DOHH2 (cell line): ENCODE data around the gene RAB4B.

ENCODE experiments used
- H3F3A ChIP-seq: fragments of 200-600 bp; sonication (generic), shearing (Covaris generic); 2 replicates; pipeline ENCODE4 v1.6.0; 2016; ENCODE audit warnings: antibody characterized with exemption, mild to moderate bottlenecking; ENCODE audit not compliant: control insufficient read depth, insufficient read depth
- H3K27ac ChIP-seq: fragments of 200-600 bp; sonication (generic); 2 replicates; pipeline ENCODE4 v1.5.1; 2014; ENCODE audit warnings: low read depth, mild to moderate bottlenecking, low read length, moderate library complexity
- H3K27me3 ChIP-seq: fragments of 200-600 bp; sonication (generic); 2 replicates; pipeline ENCODE4 v1.6.1; 2014; ENCODE audit warnings: mild to moderate bottlenecking, low read length, mixed read lengths; ENCODE audit not compliant: control insufficient read depth
- H3K36me3 ChIP-seq: fragments of 200-600 bp; sonication (generic); 2 replicates; pipeline ENCODE4 v1.6.1; 2014; ENCODE audit warnings: mild to moderate bottlenecking, low read length, moderate library complexity, mixed read lengths; ENCODE audit not compliant: control insufficient read depth
- H3K4me1 ChIP-seq: fragments of 200-600 bp; sonication (generic); 2 replicates; pipeline ENCODE4 v1.6.1; 2014; ENCODE audit warnings: mild to moderate bottlenecking, low read length, mixed read lengths; ENCODE audit not compliant: control insufficient read depth
- H3K4me2 ChIP-seq: fragments of 200-600 bp; sonication (generic); 2 replicates; pipeline ENCODE4 v1.6.0; 2014; ENCODE audit warnings: mild to moderate bottlenecking, low read length, moderate library complexity
- H3K4me3 ChIP-seq: fragments of 200-600 bp; sonication (generic); 2 replicates; pipeline ENCODE4 v1.5.1; 2014; ENCODE audit warnings: mild to moderate bottlenecking, low read length, mixed read lengths
- H3K79me2 ChIP-seq: fragments of 200-600 bp; sonication (generic); 2 replicates; pipeline ENCODE4 v1.6.1; 2014; ENCODE audit warnings: mild to moderate bottlenecking, low read length, mixed read lengths; ENCODE audit not compliant: control insufficient read depth
- H3K9me2 ChIP-seq: fragments of 200-600 bp; sonication (generic); replicated peaks from 2 replicates; pipeline ENCODE4 v1.6.1; 2014; ENCODE audit warnings: mild to moderate bottlenecking, low read length, mixed read lengths; ENCODE audit not compliant: control insufficient read depth
- H3K9me3 ChIP-seq: fragments of 200-600 bp; sonication (generic); 2 replicates; pipeline ENCODE4 v1.6.1; 2014; ENCODE audit warnings: antibody characterized with exemption, low read length, mixed read lengths; ENCODE audit not compliant: control insufficient read depth, insufficient read depth
- H4K20me1 ChIP-seq: fragments of 200-600 bp; sonication (generic); 2 replicates; pipeline ENCODE4 v1.6.0; 2014; ENCODE audit warnings: low read depth, mild to moderate bottlenecking, antibody characterized with exemption, low read length, moderate library complexity; ENCODE audit not compliant: control insufficient read depth, insufficient read depth
- CTCF ChIP-seq: fragments of 200-600 bp; sonication (generic); IDR thresholded peaks from one replicate; pipeline ENCODE4 v1.5.1; 2014; ENCODE audit warnings: antibody characterized with exemption, mild to moderate bottlenecking, low read depth, low read length; ENCODE audit not compliant: poor library complexity, severe bottlenecking
- EZH2phosphoT487 ChIP-seq: fragments of 200-600 bp; sonication (generic); IDR thresholded peaks from 2 replicates; pipeline ENCODE4 v1.6.1; 2017; ENCODE audit warnings: borderline replicate concordance, mild to moderate bottlenecking, antibody characterized with exemption, low read length, moderate library complexity, mixed read lengths

Gene RAB4B

DNA sequence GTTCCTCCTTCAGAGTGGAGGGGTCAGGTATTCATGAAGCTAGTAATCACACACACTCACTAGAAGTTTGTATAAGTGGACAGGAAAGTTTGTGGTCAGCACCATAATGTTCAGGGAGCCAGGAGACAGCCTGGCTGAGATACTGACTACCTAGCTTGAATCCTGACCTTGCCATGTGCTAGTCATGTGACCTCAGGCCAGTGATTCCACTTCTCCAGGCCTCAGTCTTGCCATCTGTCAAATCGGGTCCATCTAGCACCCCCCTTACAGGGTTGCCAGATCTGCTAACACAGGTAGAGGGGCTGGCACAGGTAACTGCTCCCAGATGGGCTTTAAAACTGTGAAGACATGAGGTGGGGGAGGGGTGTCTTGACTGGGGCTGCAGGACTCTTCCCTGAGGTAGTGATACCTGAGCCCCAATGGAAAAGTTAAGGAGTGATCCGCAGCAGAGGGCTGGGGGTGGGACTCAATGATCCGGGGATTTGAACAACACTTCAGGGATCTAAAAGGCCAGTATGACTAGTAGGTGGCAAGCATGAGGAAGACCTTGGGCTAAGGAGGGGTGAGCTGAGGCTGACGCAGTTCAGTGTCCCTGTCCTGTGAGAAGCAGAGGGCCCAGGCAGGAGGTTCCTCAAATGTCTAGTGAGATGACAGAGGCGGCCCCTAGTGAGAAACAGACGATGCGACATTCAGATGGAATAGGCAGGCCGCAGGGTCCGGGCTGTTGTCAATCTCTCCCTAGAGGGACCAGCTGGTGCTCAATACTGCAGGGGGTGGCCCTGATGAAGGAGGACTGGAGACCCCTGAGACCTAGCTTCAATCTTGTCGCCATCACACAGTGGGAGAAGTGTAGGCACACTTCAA lies 36.3 kb upstream of the RAB4B start:
- no peaks in the 10 kb centered on the region for H3F3A ChIP-seq
- no peak overlapping the region for H3K4me3 ChIP-seq
- H3K9me2 ChIP-seq = no peaks in the 10 kb centered on the region
- no peak overlapping the region for H3K27ac ChIP-seq
- no peak for TF ChIP-seq EZH2phosphoT487
- H3K4me2 ChIP-seq = no peak overlapping the region
- H3K27me3 ChIP-seq = no peaks in the 10 kb centered on the region
- no peaks in the 10 kb centered on the region for H3K4me1 ChIP-seq
- no peaks in the 10 kb centered on the region for H4K20me1 ChIP-seq
- no peaks in the 10 kb centered on the region for H3K79me2 ChIP-seq
- H3K9me3 ChIP-seq = no peaks in the 10 kb centered on the region
- no peaks in the 10 kb centered on the region for H3K36me3 ChIP-seq

DNA sequence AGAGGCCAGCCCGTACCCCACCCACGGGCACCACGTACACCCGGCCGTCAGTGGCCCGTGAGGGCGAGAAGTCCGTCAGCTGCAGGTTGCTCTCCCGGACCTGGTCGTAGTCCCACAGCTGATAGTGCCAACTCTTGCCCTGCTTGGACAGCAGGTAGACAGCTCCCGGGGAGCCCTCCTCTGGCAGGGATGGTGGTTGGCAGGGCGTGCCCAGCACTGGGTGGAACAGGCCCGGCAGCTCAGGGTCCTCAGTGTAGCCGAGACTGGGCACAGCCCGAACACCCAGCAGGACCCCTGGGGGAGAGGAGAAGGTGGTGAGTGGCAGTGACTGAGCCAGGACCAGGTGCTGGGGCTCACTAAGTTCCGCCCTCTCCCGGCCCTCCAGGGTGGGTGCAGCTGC lies 35.6 kb upstream of the RAB4B start:
- Histone ChIP-seq H3K4me2 (no peak overlapping the region), H3K9me3 (no peaks in the 10 kb centered on the region), H3K27ac (no peak overlapping the region), H3K36me3 (no peaks in the 10 kb centered on the region), H3K27me3 (no peaks in the 10 kb centered on the region), H3K79me2 (no peaks in the 10 kb centered on the region), H4K20me1 (no peaks in the 10 kb centered on the region), H3K4me1 (no peaks in the 10 kb centered on the region), H3F3A (no peaks in the 10 kb centered on the region), H3K9me2 (no peaks in the 10 kb centered on the region), H3K4me3 (no peak overlapping the region)
- TF ChIP-seq EZH2phosphoT487 (no peak), CTCF (no peak)

DNA sequence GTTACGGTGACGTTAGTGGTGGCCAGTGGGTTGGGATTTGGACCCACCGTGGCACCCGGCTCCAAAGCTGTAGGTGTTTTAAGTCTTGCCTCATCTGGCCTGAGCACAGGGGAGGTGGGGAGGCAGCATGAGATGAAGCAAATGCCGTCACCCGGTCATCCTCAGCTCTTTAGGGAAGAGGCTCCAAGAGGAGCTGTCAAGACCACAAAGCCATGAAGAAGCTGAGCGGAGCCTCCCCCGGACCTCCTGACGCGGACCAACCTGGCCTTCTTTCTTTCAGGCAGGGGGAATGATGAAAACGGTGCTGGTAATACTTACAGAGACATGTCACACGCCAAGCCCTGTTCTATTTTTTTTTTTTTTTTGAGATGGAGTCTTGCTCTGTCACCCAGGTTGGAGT lies 35.2 kb upstream of the RAB4B start:
- Histone ChIP-seq H3K36me3 (no peaks in the 10 kb centered on the region), H3F3A (no peaks in the 10 kb centered on the region), H3K27me3 (no peaks in the 10 kb centered on the region), H3K79me2 (peaks cover 2% of the 10 kb centered on the region; the same call in 1 of the 2 replicates), H3K9me2 (no peaks in the 10 kb centered on the region), H3K9me3 (no peaks in the 10 kb centered on the region), H3K4me2 (no peak overlapping the region), H4K20me1 (no peaks in the 10 kb centered on the region), H3K27ac (no peak overlapping the region), H3K4me1 (peaks cover 2% of the 10 kb centered on the region), H3K4me3 (no peak overlapping the region)
- TF ChIP-seq CTCF (no peak), EZH2phosphoT487 (no peak)

GRCh38 chr19:40743926-40744325 lies 34.1 kb upstream of the RAB4B start:
- no peak for TF ChIP-seq EZH2phosphoT487
- no peak for TF ChIP-seq CTCF
- Histone ChIP-seq H3K4me1 (peaks cover 12% of the 10 kb centered on the region), H4K20me1 (no peaks in the 10 kb centered on the region), H3K9me2 (no peaks in the 10 kb centered on the region), H3K4me2 (no peak overlapping the region), H3K79me2 (peaks cover 11% of the 10 kb centered on the region), H3K27ac (no peak overlapping the region), H3K4me3 (no peak overlapping the region), H3K36me3 (no peaks in the 10 kb centered on the region), H3K27me3 (no peaks in the 10 kb centered on the region), H3K9me3 (no peaks in the 10 kb centered on the region), H3F3A (no peaks in the 10 kb centered on the region)
